K562 (cell line): ENCODE data around the gene ORAI3. TPM values are rescaled to one million over a fixed set of nuclear protein-coding genes. Genes with fewer than 3 reads are reported as not detected.

Experiments used
- ARNT ChIP-seq, 2 experiments: fragments of 450-650 bp; IDR thresholded peaks; 2 replicates each; pipeline ENCODE4 v1.6.1; 2016; ENCODE audit warnings: mild to moderate bottlenecking in 1 of 2
- EP300 ChIP-seq: IDR thresholded peaks from 2 replicates; pipeline ENCODE4 v1.6.1; 2012; ENCODE audit warnings: low read length, improper control_type of control experiment
- ESRRB ChIP-seq: fragments of 250-450 bp; sonication (Bioruptor Pico); IDR thresholded peaks from 2 replicates; pipeline ENCODE4 v1.5.0; 2020; ENCODE audit warnings: mild to moderate bottlenecking, moderate library complexity, borderline replicate concordance
- GABPB2 ChIP-seq: fragments of 250-450 bp; sonication (Bioruptor Pico); conservative IDR thresholded peaks from 2 replicates; pipeline ENCODE4 v1.5.1; 2021; ENCODE audit warnings: mild to moderate bottlenecking
- HDAC8 ChIP-seq: fragments of 450-650 bp; IDR thresholded peaks from 2 replicates; pipeline ENCODE4 v1.6.1; 2016; ENCODE audit warnings: mild to moderate bottlenecking, missing genetic modification characterization, moderate library complexity, missing compliant biosample characterization
- NFIX ChIP-seq: fragments of 250-450 bp; sonication (Bioruptor Pico); IDR thresholded peaks from 2 replicates; pipeline ENCODE4 v1.4.0; 2020; ENCODE audit warnings: low read depth, mild to moderate bottlenecking, moderate library complexity
- NKRF ChIP-seq: fragments of 450-650 bp; IDR thresholded peaks from 2 replicates; pipeline ENCODE4 v1.6.1; 2016; ENCODE audit warnings: borderline replicate concordance
- PTBP1 ChIP-seq: fragments of 200-400 bp; formaldehyde crosslinking; IDR thresholded peaks from 2 replicates; pipeline ENCODE4 v1.6.1; 2017; ENCODE audit warnings: low read depth, low read length
- U2AF2 ChIP-seq: fragments of 200-400 bp; formaldehyde crosslinking; optimal IDR thresholded peaks from 2 replicates; pipeline ENCODE3; 2017; ENCODE audit warnings: low read depth, mild to moderate bottlenecking, low read length
- YBX1 ChIP-seq: fragments of 450-650 bp; IDR thresholded peaks from 2 replicates; pipeline ENCODE4 v1.7.1; 2016; ENCODE audit warnings: mild to moderate bottlenecking
- ZEB2 ChIP-seq: fragments of 450-650 bp; IDR thresholded peaks from 2 replicates; pipeline ENCODE4 v1.6.1; 2016
- ZNF212 ChIP-seq: fragments of 450-650 bp; formaldehyde crosslinking; IDR thresholded peaks from 2 replicates; pipeline ENCODE4 v1.4.0; 2020; ENCODE audit warnings: mild to moderate bottlenecking
- ZNF282 ChIP-seq: sonication (generic); formaldehyde crosslinking; IDR thresholded peaks from 2 replicates; pipeline ENCODE4 v1.8.1; 2023; ENCODE audit warnings: missing genetic modification reagents
- ZNF584 ChIP-seq: fragments of 200-800 bp; sonication (Bioruptor generic); IDR thresholded peaks from 2 replicates; pipeline ENCODE4 v1.6.1; 2016; ENCODE audit warnings: low read depth, mild to moderate bottlenecking, missing genetic modification characterization, missing compliant biosample characterization
- polyA plus RNA-seq, 8 experiments: library from polyadenylated mRNA; depleted of rRNA in 4 of 8; stranded (reverse) in 5 of 8; unstranded in 3 of 8; fragments of >200 nt; fragmentation: Nextera tagmentation in 2 of 8; fragmentation: Illumina TruSeq in 1 of 8; extraction: Ambion mirVana in 2 of 8; extraction: Trizol in 1 of 8; gene quantifications; 2 replicates each; pipeline versions ENCODE4 v1.2.1 to v1.2.3, GENCODE V29; 2011 to 2014; ENCODE audit warnings: inconsistent platforms in 1 of 8, missing spikeins in 1 of 8
- total RNA-seq, 7 experiments: library from RNA; depleted of rRNA in 6 of 7; stranded (reverse); fragments of >200 nt in 6 of 7; fragmentation: Illumina TruSeq in 2 of 7; extraction: Trizol in 2 of 7; gene quantifications; 2 replicates each; pipeline versions ENCODE4 v1.2.1 to v1.2.3, GENCODE V29; 2011 to 2021; ENCODE audit warnings: low replicate concordance in 1 of 7
- TF ChIP-seq, protein P1 (sequence below): fragments of 150-350 bp; conservative IDR thresholded peaks from 2 replicates; pipeline ENCODE4 v1.6.1; 2014; ENCODE audit warnings: low read length
- TF ChIP-seq, protein P2 (sequence below): fragments of 250-450 bp; sonication (Bioruptor Pico); IDR thresholded peaks from 2 replicates; pipeline ENCODE4 v1.5.0; 2020; ENCODE audit warnings: mild to moderate bottlenecking, borderline replicate concordance
- TF ChIP-seq, protein P3 (sequence below): fragments of 200-800 bp; sonication (Bioruptor generic); IDR thresholded peaks from 2 replicates; pipeline ENCODE4 v1.6.1; 2016; ENCODE audit warnings: missing genetic modification characterization, missing compliant biosample characterization

ORAI3 gene
- total and polyA plus RNA-seq, 9 of the 15 experiments (the other 6 are each of a cell fraction or from before 2014, with no cell fraction given), result 4.9 to 23.3 (median 14.1) TPM

- TF ChIP-seq, protein P1, sequence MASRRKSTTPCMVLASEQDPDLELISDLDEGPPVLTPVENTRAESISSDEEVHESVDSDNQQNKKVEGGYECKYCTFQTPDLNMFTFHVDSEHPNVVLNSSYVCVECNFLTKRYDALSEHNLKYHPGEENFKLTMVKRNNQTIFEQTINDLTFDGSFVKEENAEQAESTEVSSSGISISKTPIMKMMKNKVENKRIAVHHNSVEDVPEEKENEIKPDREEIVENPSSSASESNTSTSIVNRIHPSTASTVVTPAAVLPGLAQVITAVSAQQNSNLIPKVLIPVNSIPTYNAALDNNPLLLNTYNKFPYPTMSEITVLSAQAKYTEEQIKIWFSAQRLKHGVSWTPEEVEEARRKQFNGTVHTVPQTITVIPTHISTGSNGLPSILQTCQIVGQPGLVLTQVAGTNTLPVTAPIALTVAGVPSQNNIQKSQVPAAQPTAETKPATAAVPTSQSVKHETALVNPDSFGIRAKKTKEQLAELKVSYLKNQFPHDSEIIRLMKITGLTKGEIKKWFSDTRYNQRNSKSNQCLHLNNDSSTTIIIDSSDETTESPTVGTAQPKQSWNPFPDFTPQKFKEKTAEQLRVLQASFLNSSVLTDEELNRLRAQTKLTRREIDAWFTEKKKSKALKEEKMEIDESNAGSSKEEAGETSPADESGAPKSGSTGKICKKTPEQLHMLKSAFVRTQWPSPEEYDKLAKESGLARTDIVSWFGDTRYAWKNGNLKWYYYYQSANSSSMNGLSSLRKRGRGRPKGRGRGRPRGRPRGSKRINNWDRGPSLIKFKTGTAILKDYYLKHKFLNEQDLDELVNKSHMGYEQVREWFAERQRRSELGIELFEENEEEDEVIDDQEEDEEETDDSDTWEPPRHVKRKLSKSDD, result peak; percentile 61; the same call in 1 of the 2 replicates
- TF ChIP-seq NFIX (CRISPR knock-in tag) (no peak), ESRRB (CRISPR knock-in tag) (no peak), NKRF (no peak), U2AF2 (no peak), EP300 (no peak), ZNF282 (CRISPR knock-in tag) (no peak), HDAC8 (tag) (peak; percentile 73; the same call in 1 of the 2 replicates), PTBP1 (no peak), ZEB2 (no peak), ARNT (IDR thresholded peaks at IDR 0.05) (no peak), ZNF212 (CRISPR knock-in tag) (no peak), GABPB2 (CRISPR knock-in tag) (no peak), YBX1 (no peak), ZNF584 (CRISPR knock-in tag) (peak; percentile 80)
- TF ChIP-seq, protein P2, sequence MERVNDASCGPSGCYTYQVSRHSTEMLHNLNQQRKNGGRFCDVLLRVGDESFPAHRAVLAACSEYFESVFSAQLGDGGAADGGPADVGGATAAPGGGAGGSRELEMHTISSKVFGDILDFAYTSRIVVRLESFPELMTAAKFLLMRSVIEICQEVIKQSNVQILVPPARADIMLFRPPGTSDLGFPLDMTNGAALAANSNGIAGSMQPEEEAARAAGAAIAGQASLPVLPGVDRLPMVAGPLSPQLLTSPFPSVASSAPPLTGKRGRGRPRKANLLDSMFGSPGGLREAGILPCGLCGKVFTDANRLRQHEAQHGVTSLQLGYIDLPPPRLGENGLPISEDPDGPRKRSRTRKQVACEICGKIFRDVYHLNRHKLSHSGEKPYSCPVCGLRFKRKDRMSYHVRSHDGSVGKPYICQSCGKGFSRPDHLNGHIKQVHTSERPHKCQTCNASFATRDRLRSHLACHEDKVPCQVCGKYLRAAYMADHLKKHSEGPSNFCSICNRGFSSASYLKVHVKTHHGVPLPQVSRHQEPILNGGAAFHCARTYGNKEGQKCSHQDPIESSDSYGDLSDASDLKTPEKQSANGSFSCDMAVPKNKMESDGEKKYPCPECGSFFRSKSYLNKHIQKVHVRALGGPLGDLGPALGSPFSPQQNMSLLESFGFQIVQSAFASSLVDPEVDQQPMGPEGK (CRISPR knock-in tag), result no peak
- TF ChIP-seq, protein P3, sequence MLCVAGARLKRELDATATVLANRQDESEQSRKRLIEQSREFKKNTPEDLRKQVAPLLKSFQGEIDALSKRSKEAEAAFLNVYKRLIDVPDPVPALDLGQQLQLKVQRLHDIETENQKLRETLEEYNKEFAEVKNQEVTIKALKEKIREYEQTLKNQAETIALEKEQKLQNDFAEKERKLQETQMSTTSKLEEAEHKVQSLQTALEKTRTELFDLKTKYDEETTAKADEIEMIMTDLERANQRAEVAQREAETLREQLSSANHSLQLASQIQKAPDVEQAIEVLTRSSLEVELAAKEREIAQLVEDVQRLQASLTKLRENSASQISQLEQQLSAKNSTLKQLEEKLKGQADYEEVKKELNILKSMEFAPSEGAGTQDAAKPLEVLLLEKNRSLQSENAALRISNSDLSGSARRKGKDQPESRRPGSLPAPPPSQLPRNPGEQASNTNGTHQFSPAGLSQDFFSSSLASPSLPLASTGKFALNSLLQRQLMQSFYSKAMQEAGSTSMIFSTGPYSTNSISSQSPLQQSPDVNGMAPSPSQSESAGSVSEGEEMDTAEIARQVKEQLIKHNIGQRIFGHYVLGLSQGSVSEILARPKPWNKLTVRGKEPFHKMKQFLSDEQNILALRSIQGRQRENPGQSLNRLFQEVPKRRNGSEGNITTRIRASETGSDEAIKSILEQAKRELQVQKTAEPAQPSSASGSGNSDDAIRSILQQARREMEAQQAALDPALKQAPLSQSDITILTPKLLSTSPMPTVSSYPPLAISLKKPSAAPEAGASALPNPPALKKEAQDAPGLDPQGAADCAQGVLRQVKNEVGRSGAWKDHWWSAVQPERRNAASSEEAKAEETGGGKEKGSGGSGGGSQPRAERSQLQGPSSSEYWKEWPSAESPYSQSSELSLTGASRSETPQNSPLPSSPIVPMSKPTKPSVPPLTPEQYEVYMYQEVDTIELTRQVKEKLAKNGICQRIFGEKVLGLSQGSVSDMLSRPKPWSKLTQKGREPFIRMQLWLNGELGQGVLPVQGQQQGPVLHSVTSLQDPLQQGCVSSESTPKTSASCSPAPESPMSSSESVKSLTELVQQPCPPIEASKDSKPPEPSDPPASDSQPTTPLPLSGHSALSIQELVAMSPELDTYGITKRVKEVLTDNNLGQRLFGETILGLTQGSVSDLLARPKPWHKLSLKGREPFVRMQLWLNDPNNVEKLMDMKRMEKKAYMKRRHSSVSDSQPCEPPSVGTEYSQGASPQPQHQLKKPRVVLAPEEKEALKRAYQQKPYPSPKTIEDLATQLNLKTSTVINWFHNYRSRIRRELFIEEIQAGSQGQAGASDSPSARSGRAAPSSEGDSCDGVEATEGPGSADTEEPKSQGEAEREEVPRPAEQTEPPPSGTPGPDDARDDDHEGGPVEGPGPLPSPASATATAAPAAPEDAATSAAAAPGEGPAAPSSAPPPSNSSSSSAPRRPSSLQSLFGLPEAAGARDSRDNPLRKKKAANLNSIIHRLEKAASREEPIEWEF (CRISPR knock-in tag), result no peak
Observed at GRCh38 chr16:30922420-30922959, 26.4 kb upstream of the ORAI3 start (continued).
